GM12875 (cell line): ENCODE measurements around the gene TTC23.

Experiments used
- H3K4me3 ChIP-seq: one replicate; pipeline ENCODE4 v1.5.1; 2011; ENCODE audit warnings: low read depth, low read length, control low read depth
- CTCF ChIP-seq: IDR thresholded peaks from 2 replicates; pipeline ENCODE4 v1.5.1; 2011; ENCODE audit warnings: low read depth, mild to moderate bottlenecking, control low read depth, inconsistent platforms, low read length, moderate library complexity, borderline replicate concordance; ENCODE audit not compliant: insufficient read depth

TTC23 gene

GRCh38 chr15:99131441-99132023, 117.8 kb downstream of the TTC23 start:
- H3K4me3 ChIP-seq: no peak overlapping the region
- no peak for TF ChIP-seq CTCF

GRCh38 chr15:99130765-99131440, 118.5 kb downstream of the TTC23 start:
- TF ChIP-seq CTCF: no peak
- no peak overlapping the region for H3K4me3 ChIP-seq

- H3K4me3 ChIP-seq: no peak overlapping the region
- TF ChIP-seq CTCF: no peak
Measured at GRCh38 chr15:99130314-99130713, 119.1 kb downstream of the TTC23 start.

GRCh38 chr15:99129644-99130043, 119.7 kb downstream of the TTC23 start:
- H3K4me3 ChIP-seq: no peak overlapping the region
- no peak for TF ChIP-seq CTCF

- TF ChIP-seq CTCF: no peak
Measured at GRCh38 chr15:99128411-99128810, 121.0 kb downstream of the TTC23 start.

GRCh38 chr15:99127773-99128172, 121.6 kb downstream of the TTC23 start:
- no peak overlapping the region for H3K4me3 ChIP-seq
- TF ChIP-seq CTCF: no peak

More at GRCh38 chr15:99128411-99128810, 121.0 kb downstream of the TTC23 start:
- no peak overlapping the region for H3K4me3 ChIP-seq

GRCh38 chr15:99126930-99127329, 122.5 kb downstream of the TTC23 start:
- no peak for TF ChIP-seq CTCF
- no peak overlapping the region for H3K4me3 ChIP-seq
